Esophagus muscularis mucosa (tissue), 3 donors: Measurements from ENCODE around the gene LRRFIP2.

Experiments
- POLR2A ChIP-seq: fragments of 450-650 bp; IDR thresholded peaks from one replicate; pipeline ENCODE4 v1.6.1; 2017; ENCODE audit warnings: antibody characterized with exemption, moderate library complexity, mild to moderate bottlenecking, low read depth
- TF ChIP-seq, protein P1 (sequence below), 3 experiments: fragments of 200-600 bp in 2 of 3; fragments of 450-650 bp in 1 of 3; sonication (generic) in 2 of 3; IDR thresholded peaks; one replicate each; pipeline ENCODE4 v1.5.1; 2017 to 2019; ENCODE audit warnings: antibody characterized with exemption in 3 of 3, mild to moderate bottlenecking in 2 of 3, moderate library complexity in 1 of 3

DNA sequence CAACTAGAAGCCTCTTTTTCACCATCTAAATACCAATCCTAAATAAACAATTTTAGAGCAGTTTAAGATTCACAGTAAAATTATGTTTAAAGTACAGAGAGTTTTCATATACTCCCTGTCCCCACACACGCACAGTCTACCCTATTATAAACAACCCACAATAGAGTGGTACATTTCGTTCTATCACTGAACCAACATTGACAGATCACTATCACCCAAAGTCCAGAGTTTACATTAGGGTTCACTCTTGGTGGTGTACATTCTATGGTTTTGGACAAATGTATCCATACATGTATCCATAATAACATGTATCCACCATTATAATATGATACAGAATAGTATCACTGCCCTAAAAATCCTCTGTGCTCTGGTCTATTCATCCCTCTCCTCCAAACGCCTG, 92.1 kb downstream of the LRRFIP2 start:
- TF ChIP-seq, protein P1, sequence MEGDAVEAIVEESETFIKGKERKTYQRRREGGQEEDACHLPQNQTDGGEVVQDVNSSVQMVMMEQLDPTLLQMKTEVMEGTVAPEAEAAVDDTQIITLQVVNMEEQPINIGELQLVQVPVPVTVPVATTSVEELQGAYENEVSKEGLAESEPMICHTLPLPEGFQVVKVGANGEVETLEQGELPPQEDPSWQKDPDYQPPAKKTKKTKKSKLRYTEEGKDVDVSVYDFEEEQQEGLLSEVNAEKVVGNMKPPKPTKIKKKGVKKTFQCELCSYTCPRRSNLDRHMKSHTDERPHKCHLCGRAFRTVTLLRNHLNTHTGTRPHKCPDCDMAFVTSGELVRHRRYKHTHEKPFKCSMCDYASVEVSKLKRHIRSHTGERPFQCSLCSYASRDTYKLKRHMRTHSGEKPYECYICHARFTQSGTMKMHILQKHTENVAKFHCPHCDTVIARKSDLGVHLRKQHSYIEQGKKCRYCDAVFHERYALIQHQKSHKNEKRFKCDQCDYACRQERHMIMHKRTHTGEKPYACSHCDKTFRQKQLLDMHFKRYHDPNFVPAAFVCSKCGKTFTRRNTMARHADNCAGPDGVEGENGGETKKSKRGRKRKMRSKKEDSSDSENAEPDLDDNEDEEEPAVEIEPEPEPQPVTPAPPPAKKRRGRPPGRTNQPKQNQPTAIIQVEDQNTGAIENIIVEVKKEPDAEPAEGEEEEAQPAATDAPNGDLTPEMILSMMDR (IDR thresholded peaks at IDR 0.05), result no peak
- TF ChIP-seq POLR2A, result no peak
